NCI-H2081 treated with DMSO at 0.1 percent for 48 hours (cell line): ENCODE results near the gene SNAPC2.
"Not testable (repeated sequence)": the region's sequence is repeated elsewhere in the genome, so short reads cannot be mapped to it uniquely, and the experiment has no call there.

Source experiments
- DNase-seq: peaks from one replicate; lab custom pipeline; 2025; lab: John Stamatoyannopoulos, UW

Gene SNAPC2

DNA sequence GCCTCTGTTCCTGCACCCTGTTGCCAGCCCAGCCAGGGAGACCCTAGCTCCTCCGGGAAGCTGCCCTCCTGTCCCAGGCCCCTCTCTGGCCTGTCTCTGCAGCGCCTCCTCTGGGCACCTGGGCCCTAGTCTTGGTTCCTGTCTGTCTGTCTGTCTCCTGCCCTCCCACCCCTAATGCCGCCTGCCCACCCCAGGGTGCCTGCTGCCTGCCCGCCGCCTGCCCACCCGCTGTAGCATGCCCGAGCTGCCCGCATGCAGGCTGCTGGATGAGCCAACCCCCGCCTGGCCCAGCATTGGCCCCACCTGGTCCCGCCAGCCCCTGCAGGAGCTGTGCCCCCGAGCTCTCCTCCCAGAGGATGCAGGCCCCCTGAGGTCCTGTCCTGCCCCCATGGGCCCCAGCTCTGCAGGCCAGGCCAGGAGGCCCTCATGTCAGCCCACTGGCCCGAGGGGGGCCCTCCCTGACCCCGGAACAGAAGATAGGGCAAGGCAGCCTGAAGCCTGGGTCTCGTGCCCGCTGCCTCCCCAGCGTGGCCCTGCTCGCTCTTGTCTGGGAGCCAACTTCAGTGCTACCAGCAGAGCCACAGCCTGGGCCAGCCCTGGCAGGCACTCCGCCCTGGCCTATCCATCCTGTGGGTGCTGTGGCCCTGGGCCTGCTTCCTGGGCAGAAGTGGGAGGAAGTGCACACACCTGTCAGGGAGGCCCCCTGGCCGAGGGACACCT is 11.2 kb upstream of the SNAPC2 start:
- DNase-seq: no peak

DNA sequence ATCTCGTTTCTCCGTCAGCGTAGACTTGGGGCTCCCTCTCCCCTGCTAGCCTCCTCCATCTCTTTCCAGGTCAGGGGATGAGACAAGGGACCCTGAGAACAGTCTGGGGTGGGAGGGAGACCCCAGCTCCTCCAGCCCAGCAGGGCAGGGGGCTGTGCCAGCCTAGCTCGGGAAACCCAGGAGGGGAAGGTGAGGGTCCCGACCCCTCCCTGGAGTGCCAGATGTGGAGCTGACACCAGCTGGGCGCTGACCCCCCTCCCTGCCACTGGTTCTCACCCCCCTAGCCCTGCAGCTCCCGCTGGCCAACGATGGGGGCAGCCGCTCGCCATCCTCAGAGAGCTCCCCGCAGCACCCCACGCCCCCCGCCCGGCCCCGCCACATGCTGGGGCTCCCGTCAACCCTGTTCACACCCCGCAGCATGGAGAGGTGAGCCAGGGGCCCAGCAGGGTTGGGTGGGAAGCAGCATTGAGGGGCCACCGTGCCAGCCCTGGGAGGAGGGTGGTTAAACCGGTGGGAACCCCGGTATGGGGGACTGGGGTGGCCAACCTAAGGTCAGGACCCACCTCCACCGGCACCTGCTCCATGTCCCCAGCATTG is 10.6 kb upstream of the SNAPC2 start:
- DNase-seq: no peak

DNA sequence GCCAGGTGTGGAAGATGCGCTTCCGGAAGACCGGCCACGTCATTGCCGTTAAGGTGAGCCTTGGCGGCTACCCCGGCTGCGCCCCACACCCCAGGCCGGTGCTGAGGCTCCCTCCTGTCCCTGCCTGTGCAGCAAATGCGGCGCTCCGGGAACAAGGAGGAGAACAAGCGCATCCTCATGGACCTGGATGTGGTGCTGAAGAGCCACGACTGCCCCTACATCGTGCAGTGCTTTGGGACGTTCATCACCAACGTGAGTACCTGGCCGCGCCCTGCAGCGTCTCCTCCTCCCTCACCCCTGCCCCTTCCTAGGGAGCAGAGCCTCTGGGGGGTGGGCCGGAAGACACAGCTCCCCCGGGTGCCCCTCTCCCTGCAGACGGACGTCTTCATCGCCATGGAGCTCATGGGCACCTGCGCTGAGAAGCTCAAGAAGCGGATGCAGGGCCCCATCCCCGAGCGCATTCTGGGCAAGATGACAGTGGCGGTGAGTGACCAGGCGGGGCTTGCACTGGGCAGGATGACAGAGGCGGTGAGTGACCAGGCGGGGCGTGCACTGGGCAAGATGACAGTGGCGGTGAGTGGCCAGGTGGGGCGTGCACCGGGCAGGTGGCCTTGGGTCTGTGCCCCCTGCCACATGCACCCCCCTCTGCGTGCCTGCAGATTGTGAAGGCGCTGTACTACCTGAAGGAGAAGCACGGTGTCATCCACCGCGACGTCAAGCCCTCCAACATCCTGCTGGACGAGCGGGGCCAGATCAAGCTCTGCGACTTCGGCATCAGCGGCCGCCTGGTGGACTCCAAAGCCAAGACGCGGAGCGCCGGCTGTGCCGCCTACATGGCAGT is 9.6 kb upstream of the SNAPC2 start:
- DNase-seq: no peak

GRCh38 chr19:7911508-7912143 is 8.5 kb upstream of the SNAPC2 start:
- no peak for DNase-seq

GRCh38 chr19:7912144-7912696 is 7.9 kb upstream of the SNAPC2 start:
- no peak for DNase-seq

- no peak for DNase-seq
Measured at GRCh38 chr19:7912697-7913564, 7.2 kb upstream of the SNAPC2 start.

- no peak for DNase-seq
Measured at GRCh38 chr19:7913652-7914051, 6.5 kb upstream of the SNAPC2 start.

DNA sequence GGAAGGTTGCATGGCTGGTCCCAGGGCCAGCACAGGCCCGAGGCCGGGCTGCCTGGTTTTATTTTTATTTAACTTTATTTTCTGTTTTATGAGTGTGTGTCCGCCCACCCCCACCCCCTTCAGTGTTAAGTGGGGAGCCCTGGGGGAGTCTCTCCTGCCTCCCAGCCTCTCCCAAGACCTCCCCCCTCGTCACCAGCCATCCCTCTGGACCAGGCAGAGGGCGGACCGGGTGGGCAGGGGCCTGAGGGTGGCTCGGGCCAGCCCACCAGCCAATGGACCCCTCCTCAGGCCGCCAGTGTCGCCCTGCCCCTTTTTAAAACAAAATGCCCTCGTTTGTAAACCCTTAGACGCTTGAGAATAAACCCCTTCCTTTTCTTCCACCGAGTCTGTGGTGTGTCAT is 6.0 kb upstream of the SNAPC2 start:
- DNase-seq: no peak

DNA sequence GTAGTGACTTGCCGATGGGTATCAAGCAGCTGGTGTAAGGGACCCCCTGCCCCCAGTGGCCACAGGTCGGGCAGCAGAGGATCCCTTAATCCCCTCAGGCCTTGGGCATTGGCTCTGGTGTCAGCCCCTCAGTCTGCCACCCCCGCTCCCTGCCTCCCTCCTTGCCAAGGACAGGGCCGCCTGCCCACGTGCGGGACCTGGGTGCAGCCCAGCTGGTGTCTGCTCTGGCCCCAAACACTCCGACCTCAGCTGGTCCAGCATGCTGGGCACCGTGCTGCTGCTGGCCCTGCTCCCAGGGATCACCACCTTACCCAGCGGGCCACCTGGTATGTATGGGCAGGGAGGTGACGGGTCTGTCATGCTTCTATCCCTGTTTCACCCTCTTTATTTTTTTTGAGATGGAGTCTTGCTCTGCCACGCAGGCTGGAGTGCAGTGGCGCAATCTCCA is 5.5 kb upstream of the SNAPC2 start, which contains the start of gene TGFBR3L:
Gene TGFBR3L (plus strand): TSS at position 233 of the 448 bp plus-strand sequence.
- no peak for DNase-seq

DNA sequence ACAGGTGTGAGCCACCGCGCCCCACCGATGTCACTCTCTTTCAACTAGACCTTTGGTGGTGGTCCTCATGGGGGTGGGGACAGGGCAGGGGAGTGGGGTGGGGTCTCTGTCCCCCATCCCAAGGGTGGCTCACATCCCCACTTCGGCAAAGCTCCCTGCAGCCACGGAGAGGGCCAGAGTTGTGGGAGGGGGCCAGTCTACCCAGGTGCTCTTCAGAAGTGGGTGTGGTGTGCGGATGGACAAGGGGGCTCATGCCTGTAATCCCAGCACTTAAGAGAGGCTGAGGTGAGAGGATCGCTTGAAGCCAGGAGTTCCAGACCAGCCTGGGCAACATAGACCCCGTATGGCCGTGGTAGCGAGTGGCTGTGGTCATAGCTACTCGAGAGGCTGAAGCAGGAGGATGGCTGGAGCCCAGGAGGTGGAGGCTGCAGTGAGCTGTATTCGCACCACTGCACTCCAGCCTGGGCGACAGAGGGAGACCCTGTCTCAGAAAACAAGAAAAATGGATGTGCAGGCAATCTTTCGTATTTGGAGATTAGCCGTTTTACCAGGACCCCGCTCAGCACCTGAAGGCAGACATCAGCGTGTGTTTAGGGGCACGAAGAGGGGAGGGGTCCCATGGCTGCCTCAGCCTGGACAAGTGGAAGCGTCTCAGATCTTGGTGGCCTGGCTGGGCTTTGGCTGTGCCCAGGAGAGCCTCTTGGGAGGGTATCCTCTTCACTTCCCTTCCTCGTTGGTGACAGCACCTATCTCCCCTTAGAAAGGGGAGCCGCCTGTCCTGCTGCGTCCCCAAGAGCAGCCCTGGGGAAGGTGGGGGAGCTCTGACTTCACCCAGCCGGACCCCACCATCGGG is 4.7 kb upstream of the SNAPC2 start:
- no peak for DNase-seq

DNA sequence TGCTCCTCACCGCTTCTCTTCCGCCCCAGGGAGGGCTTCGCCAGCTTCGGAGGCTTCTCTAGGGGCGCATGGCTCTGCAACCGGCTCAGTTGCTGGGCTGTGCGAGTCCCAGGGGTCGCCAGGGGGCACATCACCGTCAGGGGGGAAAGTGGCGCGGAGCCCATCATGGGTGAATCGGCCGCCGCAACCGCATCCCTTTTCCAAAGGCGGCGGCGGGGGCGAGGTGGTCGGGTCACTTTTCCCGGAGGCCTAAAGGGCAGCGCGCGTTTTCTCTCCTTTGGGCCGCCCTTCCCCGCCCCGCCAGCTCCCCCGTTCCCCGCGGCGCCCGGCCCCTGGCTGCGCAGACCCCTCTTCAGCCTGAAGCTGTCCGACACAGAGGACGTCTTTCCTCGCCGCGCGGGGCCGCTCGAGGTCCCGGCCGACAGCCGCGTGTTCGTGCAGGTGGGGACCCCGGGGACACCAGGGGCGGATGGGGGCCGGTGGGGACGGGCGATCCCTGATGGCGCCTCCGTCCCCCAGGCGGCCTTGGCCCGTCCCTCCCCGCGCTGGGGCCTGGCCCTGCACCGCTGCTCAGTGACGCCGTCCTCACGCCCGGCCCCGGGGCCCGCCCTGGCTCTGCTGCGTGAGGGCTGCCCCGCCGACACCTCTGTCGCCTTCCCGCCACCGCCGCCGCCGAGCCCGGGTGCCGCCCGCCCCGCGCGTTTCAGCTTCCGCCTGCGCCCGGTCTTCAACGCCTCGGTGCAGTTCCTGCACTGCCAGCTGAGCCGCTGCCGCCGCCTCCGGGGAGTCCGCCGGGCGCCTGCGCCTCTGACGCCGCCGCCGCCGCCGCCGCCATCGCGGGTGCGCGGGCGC is 3.8 kb upstream of the SNAPC2 start:
- no peak for DNase-seq

DNA sequence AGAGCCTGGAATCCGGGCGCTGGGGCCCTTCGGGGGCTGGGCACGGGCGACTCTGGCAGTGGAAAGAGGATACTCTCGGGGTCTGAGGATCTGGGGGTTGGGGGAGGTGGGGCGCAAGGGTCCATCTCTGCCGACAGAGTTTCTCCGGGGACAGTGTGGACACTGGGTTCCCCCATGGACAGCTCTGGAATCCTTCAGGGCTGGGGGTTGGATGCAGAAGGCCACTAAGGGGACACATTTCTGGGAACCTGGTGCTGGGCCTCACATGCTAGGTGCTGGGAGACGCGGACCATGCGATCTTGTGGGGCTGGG is 3.2 kb upstream of the SNAPC2 start:
- no peak for DNase-seq

DNA sequence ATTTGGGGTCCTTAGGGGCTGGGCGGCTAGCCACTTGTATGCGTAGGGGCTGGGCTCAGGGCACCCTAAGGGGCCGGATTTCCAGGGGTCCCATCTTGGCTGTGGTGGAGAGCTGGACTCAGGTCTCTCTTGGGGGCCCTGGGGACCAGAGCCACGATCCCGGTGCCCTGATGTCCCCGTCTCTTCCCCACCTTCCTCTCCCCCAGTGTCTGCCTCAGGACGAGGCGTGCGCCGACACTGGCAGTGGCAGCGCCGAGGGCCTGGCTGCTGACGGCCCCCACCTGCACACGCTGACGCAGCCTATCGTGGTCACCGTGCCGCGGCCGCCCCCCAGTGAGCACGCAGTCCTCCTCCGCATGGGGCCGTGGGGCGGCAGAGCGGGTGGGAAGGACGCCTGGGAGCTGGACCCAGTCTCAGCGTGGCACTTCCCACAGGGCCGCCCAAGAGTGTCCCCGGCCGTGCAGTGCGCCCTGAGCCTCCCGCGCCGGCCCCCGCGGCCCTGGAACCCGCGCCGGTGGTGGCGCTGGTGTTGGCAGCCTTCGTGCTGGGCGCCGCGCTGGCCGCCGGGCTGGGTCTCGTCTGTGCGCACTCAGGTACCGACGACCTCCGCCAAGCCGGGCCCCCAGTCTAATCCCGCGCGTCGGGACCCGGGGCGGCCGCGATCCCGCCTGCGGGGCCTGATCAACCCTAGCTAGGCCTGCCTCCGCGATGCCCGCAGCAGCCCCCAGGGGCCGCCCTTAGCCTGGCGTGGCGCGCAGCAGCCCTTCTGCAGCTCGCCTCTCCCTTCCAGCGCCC is 2.7 kb upstream of the SNAPC2 start:
- DNase-seq: no peak

DNA sequence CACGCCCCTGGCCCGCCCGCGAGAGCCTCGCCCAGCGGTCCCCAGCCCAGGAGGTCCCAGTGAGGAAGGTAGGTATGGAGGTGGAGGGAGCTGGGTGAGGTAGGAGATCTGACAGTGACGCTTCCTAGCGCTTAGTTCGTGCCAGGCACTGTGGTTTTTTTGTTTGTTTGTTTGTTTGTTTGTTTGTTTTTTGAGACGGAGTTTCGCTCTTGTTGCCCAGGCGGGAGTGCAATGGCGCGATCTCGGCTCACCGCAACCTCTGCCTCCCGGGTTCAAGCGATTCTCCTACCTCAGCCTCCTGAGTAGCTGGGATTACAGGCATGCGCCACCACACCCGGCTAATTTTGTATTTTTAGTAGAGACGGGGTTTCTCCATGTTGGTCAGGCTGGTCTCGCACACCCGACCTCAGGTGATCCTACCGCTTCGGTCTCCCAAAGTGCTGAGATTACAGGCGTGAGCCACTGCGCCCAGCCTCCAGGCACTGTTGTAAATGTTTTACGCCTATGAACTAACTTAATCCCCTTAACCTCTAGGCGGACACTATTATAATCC is 2.0 kb upstream of the SNAPC2 start:
- not testable (repeated sequence) for DNase-seq

DNA sequence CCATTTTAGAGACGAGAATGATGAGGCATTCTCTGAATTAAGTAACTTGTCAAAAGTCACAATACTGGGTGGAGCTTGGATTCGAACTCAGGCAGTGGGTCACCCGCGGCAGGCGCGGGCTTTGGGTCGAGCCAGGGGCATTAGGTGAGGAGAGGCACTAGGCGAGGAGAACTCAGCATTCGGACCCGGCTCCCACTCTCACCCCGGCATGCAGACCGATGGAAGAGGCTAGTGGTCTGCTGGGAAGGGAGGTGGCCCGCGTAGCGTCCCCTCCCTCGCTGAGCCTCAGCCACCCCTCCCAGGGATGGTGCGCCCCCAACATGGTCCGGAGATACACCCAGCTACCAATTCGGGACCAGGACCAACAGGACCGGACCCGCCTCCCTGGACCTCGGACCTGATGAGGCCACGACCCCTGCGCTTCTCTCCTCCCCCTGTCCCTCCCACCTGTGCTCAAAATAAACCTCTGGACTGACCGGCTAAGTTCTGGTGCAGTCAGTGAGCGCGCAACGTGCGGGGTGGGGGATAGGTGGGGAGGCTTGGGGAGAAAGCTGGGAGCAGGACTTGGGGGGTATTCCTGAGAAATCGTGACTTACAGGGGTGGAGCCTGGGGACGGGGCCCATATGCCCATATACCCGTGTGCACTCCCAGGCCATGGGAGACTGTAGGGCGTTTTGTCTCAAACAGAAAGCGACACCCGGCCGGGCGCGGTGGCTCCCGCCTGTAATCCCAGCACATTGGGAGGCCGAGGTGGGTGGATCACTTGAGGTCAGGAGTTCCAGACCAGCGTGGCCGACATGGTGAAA is 1.3 kb upstream of the SNAPC2 start:
- no peak for DNase-seq

GRCh38 chr19:7920519-7921301 is 572 bp downstream of the SNAPC2 start:
- no peak for DNase-seq
